HepG2 (cell line): ENCODE data around the gene CTDNEP1. TPM values are rescaled to one million over a fixed set of nuclear protein-coding genes. Genes with fewer than 3 reads are reported as not detected.

Experiments used
- ATF3 ChIP-seq: sonication (generic); formaldehyde crosslinking; IDR thresholded peaks from 2 replicates; pipeline ENCODE4 v1.4.0; 2020; ENCODE audit warnings: missing genetic modification reagents
- CREM ChIP-seq, 2 experiments: sonication (generic) in 1 of 2; formaldehyde crosslinking in 1 of 2; IDR thresholded peaks; 2 replicates each; pipeline versions ENCODE4 v1.4.0 to v1.6.1; 2016 to 2020; ENCODE audit warnings: antibody characterized with exemption in 1 of 2, mild to moderate bottlenecking in 1 of 2, missing genetic modification reagents in 1 of 2
- DR1 ChIP-seq: sonication (generic); formaldehyde crosslinking; IDR thresholded peaks from 2 replicates; pipeline ENCODE4 v1.8.0; 2021; ENCODE audit warnings: mild to moderate bottlenecking, missing genetic modification reagents, inconsistent platforms
- DZIP1 ChIP-seq: sonication (generic); formaldehyde crosslinking; IDR thresholded peaks from 2 replicates; pipeline ENCODE4 v1.5.0; 2020; ENCODE audit warnings: mild to moderate bottlenecking, missing genetic modification reagents
- FOSL1 ChIP-seq: sonication (generic); formaldehyde crosslinking; IDR thresholded peaks from 2 replicates; pipeline ENCODE4 v1.9.0; 2021; ENCODE audit warnings: missing genetic modification reagents, borderline replicate concordance
- ISL2 ChIP-seq: sonication (generic); formaldehyde crosslinking; IDR thresholded peaks from 2 replicates; pipeline ENCODE4 v1.5.0; 2020; ENCODE audit warnings: missing genetic modification reagents
- MED1 ChIP-seq: sonication (generic); formaldehyde crosslinking; IDR thresholded peaks from 2 replicates; pipeline ENCODE4 v1.4.0; 2020; ENCODE audit warnings: missing genetic modification reagents
- MEF2D ChIP-seq: sonication (generic); formaldehyde crosslinking; IDR thresholded peaks from 2 replicates; pipeline ENCODE4 v1.5.1; 2020; ENCODE audit warnings: mild to moderate bottlenecking, missing genetic modification reagents
- NFKBIZ ChIP-seq: IDR thresholded peaks from 2 replicates; pipeline ENCODE4 v1.6.1; 2018; ENCODE audit warnings: missing genetic modification reagents, missing compliant biosample characterization
- PRPF4 ChIP-seq: fragments of 200-400 bp; formaldehyde crosslinking; IDR thresholded peaks from 2 replicates; pipeline ENCODE4 v1.6.1; 2016; ENCODE audit warnings: low read length, low read depth; ENCODE audit not compliant: poor library complexity, severe bottlenecking
- SP1 ChIP-seq, 2 experiments: fragments of 450-650 bp in 1 of 2; sonication (generic) in 1 of 2; formaldehyde crosslinking in 1 of 2; IDR thresholded peaks; 2 replicates each; pipeline versions ENCODE4 v1.4.0 to v1.6.1; 2016 to 2020; ENCODE audit warnings: missing genetic modification reagents in 1 of 2
- TGIF2 ChIP-seq: IDR thresholded peaks from 2 replicates; pipeline ENCODE4 v1.6.1; 2016; ENCODE audit warnings: control low read depth, missing compliant biosample characterization
- ZBTB7A ChIP-seq: sonication (generic); formaldehyde crosslinking; IDR thresholded peaks from 2 replicates; pipeline ENCODE4 v1.8.0; 2022; ENCODE audit warnings: mild to moderate bottlenecking, missing genetic modification reagents
- ZFYVE20 ChIP-seq: sonication (generic); formaldehyde crosslinking; IDR thresholded peaks from 2 replicates; pipeline ENCODE4 v1.8.0; 2023; ENCODE audit warnings: low read depth, mild to moderate bottlenecking, moderate library complexity, missing genetic modification reagents, borderline replicate concordance
- ZNF205 ChIP-seq: IDR thresholded peaks from 2 replicates; pipeline ENCODE4 v1.6.1; 2018; ENCODE audit warnings: missing biosample characterization, missing genetic modification reagents
- ZNF24 ChIP-seq: fragments of 450-650 bp; IDR thresholded peaks from 2 replicates; pipeline ENCODE4 v1.6.1; 2017; ENCODE audit warnings: antibody characterized with exemption, mild to moderate bottlenecking
- ZNF30 ChIP-seq: sonication (generic); formaldehyde crosslinking; IDR thresholded peaks from 2 replicates; pipeline ENCODE4 v1.5.0; 2020; ENCODE audit warnings: mild to moderate bottlenecking, missing genetic modification reagents
- ZNF326 ChIP-seq: sonication (generic); formaldehyde crosslinking; IDR thresholded peaks from 2 replicates; pipeline ENCODE4 v1.4.0; 2020; ENCODE audit warnings: missing genetic modification reagents, borderline replicate concordance
- ZNF574 ChIP-seq: sonication (generic); formaldehyde crosslinking; IDR thresholded peaks from 2 replicates; pipeline ENCODE4 v1.4.0; 2020; ENCODE audit warnings: missing genetic modification reagents
- ZNF850 ChIP-seq: sonication (generic); formaldehyde crosslinking; conservative IDR thresholded peaks from 2 replicates; pipeline ENCODE4 v1.9.0; 2021; ENCODE audit warnings: mild to moderate bottlenecking, missing genetic modification reagents
- polyA plus RNA-seq, 8 experiments: library from polyadenylated mRNA; depleted of rRNA in 3 of 8; stranded (reverse) in 7 of 8; unstranded in 1 of 8; fragments of >200 nt; fragmentation: Illumina TruSeq in 4 of 8; extraction: Trizol in 4 of 8; gene quantifications; 2 replicates each; pipeline versions ENCODE4 v1.2.1 to v1.2.3, GENCODE V29; 2011 to 2016; ENCODE audit warnings: low read depth in 4 of 8, missing spikeins in 1 of 8, mixed read lengths in 1 of 8; ENCODE audit not compliant: insufficient read depth in 1 of 8
- total RNA-seq, 5 experiments: library from RNA; depleted of rRNA; stranded (reverse); fragments of >200 nt; fragmentation: Illumina TruSeq; extraction: Trizol; gene quantifications; 2 replicates each; pipeline ENCODE4 v1.2.3, GENCODE V29; 2016; ENCODE audit warnings: low read depth in 1 of 5
- TF ChIP-seq, protein P1 (sequence below): sonication (generic); formaldehyde crosslinking; IDR thresholded peaks from 2 replicates; pipeline ENCODE4 v1.8.0; 2022; ENCODE audit warnings: mild to moderate bottlenecking, missing genetic modification reagents, moderate library complexity
- TF ChIP-seq, protein P2 (sequence below): sonication (generic); formaldehyde crosslinking; IDR thresholded peaks from 2 replicates; pipeline ENCODE4 v1.8.1; 2023; ENCODE audit warnings: mild to moderate bottlenecking, missing genetic modification reagents, borderline replicate concordance

CTDNEP1 gene
- total and polyA plus RNA-seq, 2 of the 13 experiments (the other 11 are each of a cell fraction or from before 2014, with no cell fraction given), result 19.8 to 118 TPM

- TF ChIP-seq, protein P1, sequence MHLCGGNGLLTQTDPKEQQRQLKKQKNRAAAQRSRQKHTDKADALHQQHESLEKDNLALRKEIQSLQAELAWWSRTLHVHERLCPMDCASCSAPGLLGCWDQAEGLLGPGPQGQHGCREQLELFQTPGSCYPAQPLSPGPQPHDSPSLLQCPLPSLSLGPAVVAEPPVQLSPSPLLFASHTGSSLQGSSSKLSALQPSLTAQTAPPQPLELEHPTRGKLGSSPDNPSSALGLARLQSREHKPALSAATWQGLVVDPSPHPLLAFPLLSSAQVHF (CRISPR knock-in tag), result peak; percentile 62
- TF ChIP-seq ATF3 (CRISPR knock-in tag), result no peak; the same call in none of the 2 replicates
- TF ChIP-seq ISL2 (CRISPR knock-in tag), result peak; percentile 56; the same call in 1 of the 2 replicates
- peak; percentile 52; the same call in 1 of the 2 replicates for TF ChIP-seq DR1 (CRISPR knock-in tag)
- TF ChIP-seq TGIF2 (CRISPR knock-in tag), result peak; percentile 85; the same call in 1 of the 2 replicates
- peak; percentile 91 for TF ChIP-seq MED1 (CRISPR knock-in tag)
- no peak for TF ChIP-seq PRPF4
- TF ChIP-seq, protein P2, sequence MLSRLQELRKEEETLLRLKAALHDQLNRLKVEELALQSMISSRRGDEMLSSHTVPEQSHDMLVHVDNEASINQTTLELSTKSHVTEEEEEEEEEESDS (CRISPR knock-in tag), result no peak
- no peak for TF ChIP-seq SP1 (IDR thresholded peaks at IDR 0.05)
- peak; percentile 93 for TF ChIP-seq SP1 (CRISPR knock-in tag; IDR thresholded peaks at IDR 0.05)
- TF ChIP-seq FOSL1 (CRISPR knock-in tag), result no peak
- no peak; the same call in 1 of the 2 replicates for TF ChIP-seq MEF2D
- TF ChIP-seq ZBTB7A (CRISPR knock-in tag), result peak; percentile 55; the same call in 1 of the 2 replicates
- no peak for TF ChIP-seq ZNF850 (CRISPR knock-in tag)
- no peak for TF ChIP-seq ZFYVE20 (CRISPR knock-in tag)
- TF ChIP-seq ZNF574, result peak; percentile 86
- TF ChIP-seq ZNF24, result no peak
- TF ChIP-seq ZNF30 (CRISPR knock-in tag), result no peak
- TF ChIP-seq ZNF326 (CRISPR knock-in tag), result peak; percentile 81; the same call in 1 of the 2 replicates
- TF ChIP-seq NFKBIZ (CRISPR knock-in tag), result no peak; the same call in 1 of the 2 replicates
- TF ChIP-seq ZNF205, result 0 out of 2 replicates have a peak, but pooled peaks have one; percentile 57
- peak; percentile 21; the same call in 1 of the 2 replicates for TF ChIP-seq CREM (IDR thresholded peaks at IDR 0.05)
- TF ChIP-seq CREM (CRISPR knock-in tag; IDR thresholded peaks at IDR 0.05), result no peak
- peak; percentile 71; the same call in 1 of the 2 replicates for TF ChIP-seq DZIP1 (CRISPR knock-in tag)
Observed at GRCh38 chr17:7234083-7234951, 17.2 kb downstream of the CTDNEP1 start, which contains the start of gene DVL2 (continued).
